ENCODE measurements around the gene ACTL10.

Gene ACTL10

DNA sequence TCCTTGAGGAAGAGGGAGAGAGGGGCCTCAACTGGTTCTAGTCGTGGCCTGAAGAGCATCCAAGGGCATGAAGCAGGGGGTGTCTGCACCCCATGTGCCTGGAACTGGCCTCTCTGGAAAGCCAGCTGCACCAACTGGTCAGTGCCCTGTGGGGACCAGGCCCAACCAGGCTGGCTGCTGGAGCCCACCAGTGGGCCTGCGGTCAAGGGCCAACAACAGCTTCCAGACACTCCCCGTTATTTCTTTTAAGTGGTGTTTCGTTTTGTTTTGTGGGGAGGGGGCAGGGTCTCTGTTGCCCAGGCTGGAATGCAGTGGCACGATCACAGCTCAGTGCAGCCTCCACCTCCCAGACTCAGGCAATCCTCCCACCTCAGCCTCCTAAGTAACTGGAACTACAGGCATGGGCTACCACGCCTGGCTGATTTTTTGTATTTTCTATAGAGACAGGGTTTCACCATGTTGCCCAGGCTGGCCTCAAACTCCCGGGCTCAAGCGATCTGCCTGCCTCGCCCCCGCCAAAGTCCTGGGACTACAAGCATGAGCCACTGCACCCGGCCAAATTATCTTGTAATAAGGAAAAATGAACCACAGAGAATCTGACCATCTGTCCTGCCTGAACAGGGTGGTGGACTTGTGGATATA is 16.5 kb upstream of the ACTL10 start:
- DNase-seq, result no peak

DNA sequence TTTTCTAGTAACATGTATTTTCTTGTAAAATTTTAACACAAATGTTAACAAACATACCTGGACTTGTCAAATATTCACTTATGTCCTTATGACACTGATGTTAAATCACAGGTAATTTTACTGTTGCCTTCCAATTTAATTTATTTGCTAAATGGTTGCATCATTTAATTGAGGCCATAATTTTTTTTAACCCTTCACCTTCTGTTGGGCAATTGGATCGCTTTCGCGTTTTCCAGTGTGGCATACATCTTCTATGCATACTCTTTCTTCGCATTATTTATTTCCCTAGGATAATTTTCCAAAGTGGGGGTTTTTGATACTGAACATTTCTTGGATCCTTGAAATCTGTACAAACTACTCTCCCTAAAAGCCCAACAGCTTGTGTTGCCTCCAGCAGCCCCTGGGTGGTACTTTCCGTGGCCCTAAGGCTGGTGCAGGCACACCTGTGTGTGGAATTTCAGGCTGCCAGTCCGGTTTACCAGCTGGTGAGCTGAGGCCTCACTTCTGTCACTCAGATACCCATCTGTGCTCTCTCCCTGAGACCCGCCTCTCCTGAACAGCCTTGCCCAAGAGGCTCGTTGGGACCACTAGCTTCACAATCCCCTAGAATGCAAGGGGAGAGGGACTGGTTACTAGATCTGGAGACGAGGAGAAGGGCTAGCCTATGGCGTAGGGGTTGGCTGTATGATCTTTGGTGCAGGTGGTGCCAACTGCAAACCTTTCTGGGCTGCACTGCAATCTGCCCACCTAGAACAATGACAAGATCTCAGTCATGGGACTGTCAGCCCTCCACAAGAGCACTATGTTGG is 15.8 kb upstream of the ACTL10 start:
- DNase-seq, result no peak

DNA sequence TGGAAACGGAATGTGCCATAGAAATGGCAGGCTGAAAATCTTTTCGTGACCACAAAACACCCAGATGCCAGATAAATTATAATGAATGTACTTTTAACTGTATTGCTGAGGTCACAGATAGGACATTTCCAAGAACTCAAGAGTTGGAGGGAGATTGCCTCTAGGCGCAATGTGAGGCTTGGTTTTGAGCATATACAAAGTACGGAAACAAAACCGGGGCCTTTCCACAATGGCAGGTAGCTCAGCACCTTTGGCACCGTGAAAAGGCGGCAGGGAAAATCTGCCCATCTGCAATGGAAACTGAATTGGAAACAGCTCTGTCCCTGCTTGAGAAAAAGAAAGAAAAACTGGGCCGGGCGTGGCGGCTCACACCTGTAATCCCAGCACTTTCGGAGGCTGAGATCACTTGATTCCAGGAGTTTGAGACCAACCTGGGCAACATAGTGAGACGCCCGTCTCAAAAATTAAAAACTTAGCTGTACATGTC is 15.1 kb upstream of the ACTL10 start:
- DNase-seq, result no peak

DNA sequence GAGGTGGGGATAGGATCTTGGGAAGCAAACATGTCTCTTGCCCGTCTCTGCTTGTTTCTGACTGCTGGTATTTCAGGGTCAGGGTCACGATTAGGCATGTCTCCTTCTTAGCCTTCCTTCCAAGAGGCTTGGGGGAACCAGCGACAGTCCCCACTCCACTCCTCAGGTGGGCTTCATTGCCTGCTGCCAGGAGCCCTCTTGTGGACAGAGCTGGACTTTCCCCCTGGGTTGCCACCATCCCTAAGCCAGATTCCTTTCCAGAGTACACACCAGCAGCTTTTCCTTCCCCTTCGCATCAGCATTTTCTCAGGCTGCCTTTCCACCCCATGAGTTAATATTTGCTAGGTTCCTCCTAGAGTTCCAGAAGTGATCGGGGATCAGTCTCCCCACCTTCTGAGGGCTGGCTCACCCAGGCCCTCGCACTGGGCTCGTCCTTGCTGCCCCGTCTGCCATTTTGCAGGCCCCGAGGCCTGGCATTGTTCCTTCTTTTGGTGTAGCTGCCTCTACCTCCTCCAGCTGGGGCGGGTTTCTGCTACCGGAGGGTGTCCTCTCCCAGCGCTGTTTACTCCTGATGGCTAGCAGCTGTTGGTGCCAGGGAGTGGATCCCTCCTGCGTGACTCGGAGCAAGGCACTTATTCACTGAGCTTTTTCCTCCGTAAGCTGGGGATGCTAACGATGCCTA is 13.4 kb upstream of the ACTL10 start:
- peak; percentile 47 to 52 for DNase-seq

DNA sequence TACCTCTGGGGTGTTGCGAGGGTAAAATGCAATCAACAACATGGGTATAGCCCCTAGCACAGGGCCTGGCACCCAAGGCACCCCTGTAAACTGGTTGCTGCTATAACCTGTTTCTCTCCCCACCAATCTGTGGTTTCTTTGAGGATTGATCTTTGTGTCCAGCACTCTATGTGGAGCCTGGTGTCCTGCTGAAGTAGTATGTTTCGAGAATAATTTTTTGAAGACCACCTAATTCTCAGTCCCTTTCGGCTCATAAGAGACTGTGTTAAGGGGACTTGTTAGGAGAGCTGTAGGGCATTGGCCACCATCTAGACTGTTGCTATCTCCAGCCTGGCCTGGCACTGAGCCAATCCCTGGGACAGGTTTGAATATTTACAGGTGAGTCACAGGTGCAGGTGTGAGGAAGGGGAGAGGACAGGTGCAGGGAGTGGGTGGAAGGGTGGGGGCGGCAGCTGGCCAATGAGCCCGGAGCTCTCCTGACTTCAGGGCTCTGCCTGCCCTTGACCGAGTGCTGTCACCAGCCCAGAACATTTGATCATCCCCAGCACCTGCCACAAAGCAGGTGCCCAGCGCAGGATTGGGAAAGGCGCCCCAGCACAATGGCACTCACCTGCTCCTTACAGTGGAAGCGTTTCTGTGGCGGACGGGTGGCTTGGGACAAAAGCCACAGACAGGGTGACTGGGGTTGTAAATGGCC is 12.7 kb upstream of the ACTL10 start:
- DNase-seq, result no peak

DNA sequence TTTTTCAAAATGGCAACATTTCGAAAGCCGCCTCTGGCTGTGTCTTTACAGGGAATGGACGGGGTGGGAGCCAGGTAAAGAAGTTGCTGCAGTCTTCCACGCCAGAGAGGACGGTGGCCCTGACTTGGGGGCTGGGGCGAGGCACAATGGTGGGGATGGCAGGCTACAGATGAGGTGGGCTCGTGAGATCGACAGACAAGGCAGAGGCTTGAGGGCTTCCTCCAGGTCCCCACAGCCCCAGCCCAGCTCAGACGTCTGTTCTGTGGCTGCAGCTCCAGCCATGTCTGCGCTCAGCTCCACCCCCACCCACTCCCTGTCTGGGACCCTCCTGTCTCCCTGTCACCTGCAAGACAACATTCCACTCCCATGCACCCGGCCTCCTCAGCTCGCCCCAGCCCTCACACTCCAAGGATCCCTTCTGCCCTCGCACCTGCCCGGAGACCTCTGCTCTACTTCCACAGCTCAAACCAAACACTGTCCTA is 12.0 kb upstream of the ACTL10 start:
- no peak for DNase-seq

DNA sequence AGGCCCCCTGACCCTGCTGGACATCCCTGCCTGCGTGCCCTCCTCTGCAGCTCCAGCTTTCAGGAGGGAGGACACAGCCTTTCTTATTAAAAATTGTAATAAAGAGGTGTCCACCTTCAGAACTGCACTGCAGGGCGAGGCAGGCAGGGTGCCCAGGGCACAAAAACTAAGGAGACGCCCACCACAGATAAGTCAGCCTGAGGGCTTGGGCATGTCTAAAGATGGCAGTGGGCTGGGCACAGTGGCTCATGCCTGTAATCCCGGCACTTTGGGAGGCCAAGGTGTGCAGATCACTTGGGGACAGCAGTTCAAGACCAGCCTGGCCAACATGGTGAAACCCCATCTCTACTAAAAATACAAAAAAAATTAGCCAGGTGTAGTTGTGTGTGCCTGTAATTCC is 11.6 kb upstream of the ACTL10 start:
- no peak for DNase-seq

DNA sequence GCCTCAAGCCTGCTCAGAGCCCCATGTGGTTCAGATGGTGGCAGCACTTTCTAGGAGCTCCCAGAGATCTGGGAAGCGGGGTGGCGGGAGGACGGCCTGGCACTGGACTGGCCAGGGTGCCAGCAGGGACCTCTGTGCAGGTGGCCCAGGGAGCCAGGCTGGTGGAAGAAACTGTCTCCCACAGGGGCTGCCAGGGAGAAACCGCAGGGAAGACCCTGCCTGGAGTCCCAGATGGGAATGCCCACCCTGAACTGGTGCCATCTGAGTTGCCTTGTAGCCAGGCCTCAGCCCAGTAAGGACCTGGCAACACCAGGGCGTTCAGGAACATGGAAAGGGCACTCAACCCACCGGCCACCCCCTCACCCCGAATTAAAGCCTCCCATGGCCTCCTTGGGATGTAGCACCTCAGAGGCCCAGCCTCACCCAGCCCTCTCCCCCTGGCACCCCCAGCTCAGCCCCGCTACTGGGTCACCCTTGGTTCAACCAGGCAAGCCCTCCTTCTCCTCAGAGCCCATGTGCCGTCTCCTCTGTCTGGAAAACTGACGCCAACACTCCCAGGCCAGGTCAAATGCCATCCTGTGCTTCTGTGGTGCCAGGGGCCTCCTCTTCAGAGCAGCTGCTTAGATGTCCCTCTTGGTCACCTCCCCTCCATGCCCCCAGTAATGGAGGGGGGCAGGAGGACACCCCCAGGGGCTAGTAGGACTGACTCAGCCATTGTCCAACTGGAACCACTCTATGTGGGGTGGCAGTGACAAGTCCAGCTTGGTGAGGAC is 10.5 kb upstream of the ACTL10 start:
- DNase-seq, result no peak

DNA sequence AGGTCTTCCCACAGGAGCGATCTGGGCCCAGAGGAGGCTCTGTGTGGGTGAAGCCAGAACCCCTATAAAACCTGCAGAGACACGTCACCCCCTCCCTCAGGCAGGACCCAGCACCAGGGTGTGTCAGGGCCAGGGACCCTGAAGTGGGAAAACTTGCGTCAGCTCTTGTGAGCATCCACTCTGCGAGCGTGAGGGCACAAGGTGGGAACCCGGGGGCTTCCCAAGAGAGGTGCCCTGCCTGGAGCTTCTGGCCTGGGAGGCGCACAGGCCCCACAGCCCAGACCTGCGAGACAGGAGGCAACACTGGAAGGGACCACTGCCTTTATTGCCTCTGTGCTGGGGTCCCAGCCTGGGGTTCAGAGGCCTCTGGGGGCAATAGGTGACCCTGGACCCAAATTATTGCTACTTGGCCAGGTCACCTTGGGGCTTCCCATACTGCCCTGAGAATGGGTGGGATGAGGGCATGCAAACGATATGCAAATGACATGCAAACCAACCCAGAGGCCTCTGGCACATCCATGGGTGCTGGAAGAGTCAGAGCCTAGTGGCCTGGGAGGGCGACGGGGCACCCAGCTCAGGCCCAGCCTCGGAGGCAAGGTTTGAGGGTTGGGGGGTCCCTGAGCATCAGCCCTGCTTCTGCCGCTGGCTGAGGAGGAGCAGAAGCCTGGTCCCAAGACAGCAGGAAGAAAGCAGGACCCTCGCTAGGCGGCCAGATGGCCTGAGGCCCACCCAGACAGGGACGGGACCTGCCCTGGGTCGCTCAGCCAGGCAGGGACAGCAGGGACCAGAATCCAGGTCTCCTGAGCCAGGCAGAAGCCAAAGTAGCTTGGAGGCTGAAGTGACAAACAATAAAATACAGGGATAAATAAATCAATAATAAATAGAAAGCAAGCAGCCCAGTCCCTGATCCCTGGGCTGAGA is 9.7 kb upstream of the ACTL10 start:
- DNase-seq, result no peak

DNA sequence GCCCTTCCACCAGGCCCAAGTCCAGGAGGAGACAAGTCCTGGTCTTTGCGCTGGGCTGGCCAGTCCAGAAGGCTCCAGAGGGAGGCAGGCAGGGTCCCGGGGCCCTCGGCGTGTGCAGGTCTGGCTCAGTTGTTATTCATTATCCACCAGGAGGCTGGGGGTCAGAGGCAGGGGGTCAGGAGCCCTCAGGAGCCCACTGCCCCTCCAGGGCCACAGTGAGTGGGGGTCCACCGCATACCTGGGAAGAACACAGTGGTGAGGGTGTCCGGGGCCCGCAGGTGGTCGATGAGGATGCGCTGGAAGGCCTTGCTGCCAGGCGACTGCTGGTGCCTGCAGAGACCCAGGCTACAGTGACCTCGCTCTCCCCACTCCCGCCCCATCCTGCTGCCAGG is 9.0 kb upstream of the ACTL10 start:
- DNase-seq, result no peak

DNA sequence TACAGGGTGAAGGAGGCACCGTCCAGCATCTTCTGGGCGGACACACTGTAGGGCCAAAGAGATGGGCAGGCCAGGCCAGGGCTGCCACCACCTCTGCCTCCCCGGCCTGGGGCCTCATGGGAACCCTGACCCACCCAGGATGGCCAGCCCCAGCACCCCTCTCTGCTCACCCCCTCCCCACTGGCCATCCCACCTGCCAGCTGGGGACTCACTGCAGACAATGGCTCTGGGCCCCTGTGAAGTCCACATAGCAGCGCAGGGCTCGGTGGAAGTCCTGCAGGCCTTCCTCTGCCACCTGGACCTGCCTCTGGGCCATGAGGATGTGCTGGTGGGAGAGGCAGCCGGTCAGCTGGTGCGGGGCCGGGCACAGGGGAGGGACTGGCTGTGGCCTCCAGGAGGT is 8.2 kb upstream of the ACTL10 start:
- DNase-seq, result no peak

DNA sequence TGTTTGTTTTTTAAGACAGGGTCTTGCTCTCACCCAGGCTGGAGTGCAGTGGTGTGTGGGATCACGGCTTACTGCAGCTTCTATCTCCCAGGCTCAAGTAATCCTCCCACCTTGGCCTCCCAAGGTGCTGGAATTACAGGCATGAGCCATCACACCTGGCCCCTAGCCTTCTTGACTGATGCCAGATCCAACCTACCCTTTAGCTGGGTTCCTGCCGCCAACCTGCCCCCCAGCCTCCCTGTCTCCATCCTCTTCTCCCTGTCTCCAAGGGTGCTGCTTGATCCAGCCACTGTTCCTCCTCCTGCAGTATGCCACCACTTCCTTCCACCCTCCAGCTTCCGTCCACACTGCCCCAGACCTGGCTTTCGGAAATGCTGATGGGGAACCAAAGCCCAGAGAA is 7.8 kb upstream of the ACTL10 start:
- DNase-seq, result no peak

DNA sequence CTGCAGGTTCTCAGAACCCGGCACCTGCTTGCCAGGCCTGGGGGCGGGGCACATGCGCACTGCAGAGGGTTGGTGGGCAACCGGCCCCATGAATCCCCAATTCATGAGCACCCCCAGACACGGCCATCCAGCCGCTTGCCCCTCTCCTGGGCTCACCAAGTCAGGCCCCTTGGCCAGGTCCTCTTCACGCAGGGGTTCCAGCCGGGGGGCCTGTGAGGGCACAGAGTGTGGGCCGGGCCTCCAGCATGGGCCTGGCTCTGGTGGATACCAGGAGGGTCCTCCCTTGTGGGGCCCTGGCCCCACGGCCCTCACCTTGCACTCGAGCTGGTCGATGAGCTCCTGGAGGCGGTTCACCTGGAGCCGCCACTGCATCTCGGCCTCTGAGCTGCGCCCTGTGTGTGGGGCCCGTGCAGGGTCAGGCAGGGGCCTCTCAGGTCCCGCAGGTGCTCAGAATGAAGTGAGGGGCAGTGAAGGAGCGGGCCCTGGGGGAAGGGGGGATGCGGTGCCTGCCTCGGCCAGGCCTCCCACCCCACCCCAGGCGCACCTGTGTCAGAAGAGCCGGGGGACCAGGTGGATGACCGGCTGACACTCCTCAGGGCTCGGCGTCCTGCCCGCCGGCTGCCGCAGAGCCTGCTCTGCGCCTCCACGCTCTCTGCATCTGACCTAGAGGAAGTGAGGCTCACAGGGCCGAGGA is 7.3 kb upstream of the ACTL10 start:
- no peak for DNase-seq

DNA sequence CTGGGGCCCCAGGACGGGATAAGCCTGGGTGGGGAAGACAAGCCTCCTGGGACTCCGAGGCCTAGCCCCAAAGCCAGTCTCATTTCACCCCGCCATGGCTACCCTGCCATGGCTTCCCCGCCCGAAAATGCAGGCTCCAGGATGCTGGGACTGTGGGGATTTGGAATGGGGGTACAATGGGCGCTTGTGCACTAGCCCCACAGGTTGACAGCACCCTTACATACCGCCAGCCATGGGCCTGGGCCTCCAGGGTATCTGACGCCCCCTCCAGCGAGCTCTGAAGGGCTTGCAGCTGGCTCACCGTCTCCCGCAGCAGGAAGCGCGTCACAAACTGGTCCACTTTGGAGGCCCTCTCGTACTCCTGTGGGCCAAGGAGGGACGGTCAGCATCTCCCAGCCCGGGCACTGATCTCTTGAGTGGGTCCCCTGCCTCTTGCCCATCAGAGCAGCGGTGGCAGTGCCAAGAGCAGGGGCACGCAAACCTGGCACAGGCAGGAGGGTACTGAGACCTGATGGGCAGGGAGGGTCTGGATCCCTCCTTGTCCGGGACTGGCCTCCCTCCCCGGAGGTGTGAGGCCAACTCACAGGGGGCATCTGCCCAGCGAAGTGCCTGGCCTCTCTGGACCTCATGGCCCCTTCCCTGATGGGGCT is 6.6 kb upstream of the ACTL10 start:
- no peak for DNase-seq

DNA sequence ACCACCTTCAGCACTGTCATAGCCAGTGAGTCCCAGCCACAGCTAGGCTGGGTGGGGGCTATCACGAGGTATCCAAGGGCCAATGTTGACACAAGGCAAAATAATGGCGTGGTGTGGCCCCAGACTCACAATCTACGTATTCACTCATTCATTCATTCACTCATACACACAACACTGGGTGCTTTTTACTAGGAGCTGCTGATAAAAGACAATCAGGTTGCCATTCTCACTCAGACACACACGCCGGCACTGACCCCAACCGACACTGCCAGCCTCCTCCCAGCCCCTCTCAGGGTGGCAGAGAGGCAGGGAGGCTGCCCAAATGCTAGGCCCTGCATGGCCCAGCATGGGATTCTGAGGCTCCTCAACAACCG is 6.1 kb upstream of the ACTL10 start:
- no peak for DNase-seq

DNA sequence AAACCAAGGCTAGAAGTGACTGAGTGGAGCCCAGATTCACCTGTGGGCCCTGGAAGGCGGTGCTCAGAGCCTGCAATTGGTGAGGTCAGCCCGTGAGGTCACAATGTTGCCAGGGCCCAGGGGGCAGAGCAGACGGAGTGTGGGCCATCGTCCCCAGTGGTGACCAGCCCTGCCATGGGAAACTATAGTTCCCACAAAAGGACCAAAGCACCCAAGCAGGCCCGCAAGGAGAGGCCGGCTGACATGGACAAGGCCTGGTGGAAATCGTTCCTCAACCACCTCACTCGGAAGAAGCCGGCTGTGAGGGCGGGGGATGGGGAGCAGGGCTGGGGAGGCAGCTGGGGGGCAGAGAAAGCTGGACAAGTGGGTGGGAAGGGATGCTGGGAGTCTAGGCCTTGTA is 4.6 kb upstream of the ACTL10 start, which contains the start of gene C20orf144:
TSS of gene C20orf144 (plus strand) at position 156 of the 400 bp plus-strand sequence. CDS start at position 175, 19 bp downstream.
- no peak for DNase-seq

DNA sequence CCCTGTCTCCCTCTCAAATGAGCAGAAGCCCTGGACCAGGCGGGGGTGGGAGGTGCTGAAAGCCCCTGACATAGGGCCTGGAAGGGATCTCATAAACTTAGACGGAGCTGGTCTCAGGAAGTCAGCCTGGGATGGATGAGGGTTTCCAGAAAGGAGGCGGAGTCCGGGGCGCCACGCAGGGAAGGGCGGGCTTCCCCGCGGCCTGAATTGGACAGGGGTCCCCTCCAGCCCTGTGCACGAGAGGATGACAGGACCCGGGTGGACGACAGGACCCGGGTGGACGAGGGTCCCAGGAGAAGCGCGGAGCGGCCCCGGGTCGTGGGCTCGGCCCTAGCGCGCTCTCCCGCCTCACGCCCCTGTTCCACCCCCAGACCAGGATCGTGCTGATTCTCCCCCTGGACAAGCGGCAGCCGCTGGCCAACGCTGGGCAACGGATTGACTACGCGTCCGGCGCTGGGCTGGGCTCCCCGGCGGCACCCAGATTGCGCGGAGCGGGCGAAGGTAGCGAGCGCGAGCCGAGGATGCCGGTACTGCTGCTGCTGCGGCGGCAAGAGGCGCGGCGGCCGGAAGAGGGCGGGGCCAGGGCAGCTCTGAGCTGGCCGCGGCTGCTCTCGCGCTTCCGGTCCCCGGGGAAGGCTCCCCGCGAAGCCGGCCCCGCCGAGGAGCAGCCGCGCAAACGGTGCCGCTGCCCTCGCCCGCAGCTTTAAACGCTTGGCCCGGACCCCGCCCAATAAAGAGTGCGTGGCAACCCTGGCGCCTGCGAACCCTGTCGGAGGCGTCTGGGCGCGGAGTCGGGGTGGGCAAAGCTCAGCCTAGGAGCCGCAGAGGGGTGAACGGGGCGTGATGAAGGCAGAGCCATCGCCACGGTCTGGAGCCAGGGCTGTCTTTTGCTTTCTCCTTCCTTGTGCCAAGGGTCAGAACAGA is 3.3 kb upstream of the ACTL10 start:
- peak; percentile 81 to 82 for DNase-seq

DNA sequence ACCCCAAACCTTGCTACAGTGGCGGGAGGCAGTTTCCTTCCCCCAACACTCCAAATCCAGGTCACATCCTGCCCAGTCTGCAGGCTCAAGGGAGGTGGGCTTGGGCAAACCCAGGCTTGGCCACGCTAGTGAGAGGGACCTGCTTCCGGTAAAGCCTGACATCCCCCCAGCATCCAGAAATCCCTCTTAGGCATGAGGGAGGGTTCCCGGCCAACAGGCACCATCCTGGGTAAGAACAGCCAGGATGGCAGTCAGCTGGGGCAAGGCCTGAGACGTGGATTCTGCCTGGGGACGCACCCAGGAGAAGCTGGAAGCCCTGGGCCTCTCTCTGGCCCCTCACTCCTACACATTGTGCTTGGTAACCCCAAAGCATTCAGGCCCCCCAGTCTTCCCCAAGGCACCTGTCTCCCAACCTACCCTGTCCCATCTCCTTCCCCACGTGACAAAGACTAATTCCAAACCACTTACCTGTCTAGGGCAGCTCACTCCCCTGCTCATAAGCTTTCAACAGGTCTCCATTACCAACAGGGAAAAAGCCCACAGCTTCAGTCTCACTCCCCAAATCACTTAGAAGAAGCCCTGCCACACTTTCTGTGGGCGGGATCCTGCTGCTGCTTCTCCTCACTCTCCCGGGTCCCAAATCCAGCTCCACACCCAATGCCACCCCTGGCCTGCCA is 2.5 kb upstream of the ACTL10 start:
- DNase-seq, result no peak

Measured in CD4-positive, alpha-beta T cell treated with Interleukin-4 for 1 hour (primary cell).